Ishikawa (cell line): ENCODE data around the gene RIMKLB.

Source experiments
- EP300 ChIP-seq: IDR thresholded peaks from 2 replicates; pipeline ENCODE4 v1.6.1; 2012; ENCODE audit warnings: borderline replicate concordance
- NFIC ChIP-seq: IDR thresholded peaks from 2 replicates; pipeline ENCODE4 v1.6.1; 2012
- YY1 ChIP-seq: IDR thresholded peaks from 2 replicates; pipeline ENCODE4 v1.6.1; 2012; ENCODE audit warnings: low read depth
- TF ChIP-seq, protein P1 (sequence below): IDR thresholded peaks from 2 replicates; pipeline ENCODE4 v1.6.1; 2012

DNA sequence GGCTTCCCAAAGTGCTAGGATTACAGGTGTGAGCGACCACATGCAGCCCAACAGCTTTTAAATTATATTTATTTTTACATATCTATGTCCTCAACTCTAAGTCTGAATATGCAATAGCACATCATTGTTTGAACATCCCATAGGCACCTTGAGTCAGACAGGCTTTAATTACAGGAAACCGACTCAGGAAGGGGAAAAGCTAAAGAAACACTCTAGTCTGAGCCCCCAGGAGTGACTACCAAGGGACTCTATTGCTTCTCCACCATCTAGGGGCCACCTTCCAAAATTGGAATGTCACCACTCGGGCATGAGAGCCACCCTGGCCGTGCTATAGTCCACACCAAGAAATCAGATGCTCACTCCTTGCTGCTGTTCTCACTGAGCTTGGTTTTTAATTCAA, 21.1 kb upstream of the RIMKLB start:
- TF ChIP-seq NFIC (no peak), EP300 (no peak), YY1 (no peak)
- TF ChIP-seq, protein P1, sequence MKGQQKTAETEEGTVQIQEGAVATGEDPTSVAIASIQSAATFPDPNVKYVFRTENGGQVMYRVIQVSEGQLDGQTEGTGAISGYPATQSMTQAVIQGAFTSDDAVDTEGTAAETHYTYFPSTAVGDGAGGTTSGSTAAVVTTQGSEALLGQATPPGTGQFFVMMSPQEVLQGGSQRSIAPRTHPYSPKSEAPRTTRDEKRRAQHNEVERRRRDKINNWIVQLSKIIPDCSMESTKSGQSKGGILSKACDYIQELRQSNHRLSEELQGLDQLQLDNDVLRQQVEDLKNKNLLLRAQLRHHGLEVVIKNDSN = no peak
